Left ventricle myocardium inferior (tissue), 1 donor: ENCODE measurements around the gene LFNG. TPM values are rescaled to one million over a fixed set of nuclear protein-coding genes. Genes with fewer than 3 reads are reported as not detected.

Source experiments
- DNase-seq: peaks from one replicate; pipeline ENCODE4 v3.0.0-alpha.2; 2020
- H3K27ac ChIP-seq: fragments of 200-600 bp; replicated peaks from 2 replicates; pipeline ENCODE4 v1.8.0; 2021
- H3K27me3 ChIP-seq: fragments of 200-600 bp; 2 replicates; pipeline ENCODE4 v1.8.0; 2021; ENCODE audit warnings: low read depth
- H3K36me3 ChIP-seq: fragments of 200-600 bp; 2 replicates; pipeline ENCODE4 v1.8.0; 2021
- H3K4me1 ChIP-seq: fragments of 200-600 bp; 2 replicates; pipeline ENCODE4 v1.8.0; 2021
- H3K4me3 ChIP-seq: fragments of 200-600 bp; 2 replicates; pipeline ENCODE4 v1.8.0; 2021; ENCODE audit warnings: mild to moderate bottlenecking, moderate library complexity
- H3K9me3 ChIP-seq: fragments of 200-600 bp; replicated peaks from 2 replicates; pipeline ENCODE4 v1.8.0; 2021
- intact Hi-C: fragments of 100-400 bp; cut with micrococcal nuclease; formaldehyde crosslinking; loops from one replicate; pipeline ENCODE4 v1.11.0; 2022
- total RNA-seq: library from RNA; stranded (reverse); fragmentation: NEBNext Ultra II Directional; extraction: Animal tissue kit (Norgen Biotek cat#: 25700); gene quantifications from one replicate; pipeline ENCODE4 v1.2.1, GENCODE V29; 2021
- TF ChIP-seq, protein P1 (sequence below): fragments of 200-600 bp; IDR thresholded peaks from 2 replicates; pipeline ENCODE4 v1.8.0; 2021; ENCODE audit warnings: antibody characterized with exemption, mild to moderate bottlenecking, borderline replicate concordance
- donor health status: DM: no; HTN: yes; CAD: no; lungs with severe emphysema.

The LFNG gene
- total RNA-seq, 1 donor from 2014 or later: 5.2 TPM

DNA sequence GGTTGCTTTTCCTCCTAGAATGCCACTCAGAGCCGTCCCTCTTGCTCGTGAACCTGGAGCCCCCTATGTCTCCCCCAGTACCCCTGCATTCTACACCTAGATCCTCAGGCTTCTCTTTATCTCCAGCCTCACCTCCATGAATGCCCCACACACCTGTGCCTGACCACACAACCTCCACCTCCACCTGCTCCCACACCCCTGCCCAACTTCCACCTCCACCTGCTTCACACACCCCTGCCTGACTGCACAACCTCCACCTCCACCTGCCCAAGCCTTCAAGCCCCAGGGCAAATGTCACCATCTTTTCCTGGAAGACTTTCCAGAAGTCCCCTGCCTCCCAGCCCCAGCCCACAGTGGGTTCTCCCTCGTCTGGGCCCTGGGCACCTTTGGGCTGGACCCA lies 6.9 kb upstream of the LFNG start:
- intact Hi-C loops: no loop called here
- no peak for DNase-seq
- no peak overlapping the region for H3K4me3 ChIP-seq
- H3K4me1 ChIP-seq: peaks cover 52% of the 10 kb centered on the region
- H3K36me3 ChIP-seq: no peaks in the 10 kb centered on the region
- H3K9me3 ChIP-seq: no peaks in the 10 kb centered on the region
- H3K27ac ChIP-seq: no peak overlapping the region
- TF ChIP-seq, protein P1, sequence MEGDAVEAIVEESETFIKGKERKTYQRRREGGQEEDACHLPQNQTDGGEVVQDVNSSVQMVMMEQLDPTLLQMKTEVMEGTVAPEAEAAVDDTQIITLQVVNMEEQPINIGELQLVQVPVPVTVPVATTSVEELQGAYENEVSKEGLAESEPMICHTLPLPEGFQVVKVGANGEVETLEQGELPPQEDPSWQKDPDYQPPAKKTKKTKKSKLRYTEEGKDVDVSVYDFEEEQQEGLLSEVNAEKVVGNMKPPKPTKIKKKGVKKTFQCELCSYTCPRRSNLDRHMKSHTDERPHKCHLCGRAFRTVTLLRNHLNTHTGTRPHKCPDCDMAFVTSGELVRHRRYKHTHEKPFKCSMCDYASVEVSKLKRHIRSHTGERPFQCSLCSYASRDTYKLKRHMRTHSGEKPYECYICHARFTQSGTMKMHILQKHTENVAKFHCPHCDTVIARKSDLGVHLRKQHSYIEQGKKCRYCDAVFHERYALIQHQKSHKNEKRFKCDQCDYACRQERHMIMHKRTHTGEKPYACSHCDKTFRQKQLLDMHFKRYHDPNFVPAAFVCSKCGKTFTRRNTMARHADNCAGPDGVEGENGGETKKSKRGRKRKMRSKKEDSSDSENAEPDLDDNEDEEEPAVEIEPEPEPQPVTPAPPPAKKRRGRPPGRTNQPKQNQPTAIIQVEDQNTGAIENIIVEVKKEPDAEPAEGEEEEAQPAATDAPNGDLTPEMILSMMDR: no peak
- H3K27me3 ChIP-seq: no peaks in the 10 kb centered on the region

DNA sequence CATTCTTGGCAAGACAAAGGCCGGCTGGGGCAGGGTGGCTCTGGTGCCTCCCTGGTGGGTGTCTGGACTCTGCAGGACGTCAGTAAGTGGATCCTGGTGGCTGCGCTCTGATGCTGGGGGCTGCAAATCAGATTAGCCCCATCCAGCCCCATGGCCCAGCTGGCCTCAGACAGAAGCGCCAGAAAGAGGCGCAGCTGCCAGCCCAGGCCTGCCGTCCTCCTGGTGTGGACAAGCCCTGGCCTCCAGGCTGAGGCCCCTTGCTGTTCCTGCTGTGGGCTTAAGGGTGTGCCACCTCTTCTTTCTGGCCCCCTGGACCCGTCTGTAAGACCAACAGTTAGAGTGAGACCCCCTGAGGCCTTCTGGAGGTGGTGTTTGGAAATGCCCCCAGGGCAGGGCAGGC lies 5.9 kb upstream of the LFNG start:
- H3K9me3 ChIP-seq: no peaks in the 10 kb centered on the region
- H3K36me3 ChIP-seq: no peaks in the 10 kb centered on the region
- no peak for DNase-seq
- no peak overlapping the region for H3K27ac ChIP-seq
- H3K4me3 ChIP-seq: no peak overlapping the region
- H3K27me3 ChIP-seq: no peaks in the 10 kb centered on the region
- H3K4me1 ChIP-seq: peaks cover 50% of the 10 kb centered on the region
- intact Hi-C loops: no loop called here
- TF ChIP-seq, protein P1: no peak

DNA sequence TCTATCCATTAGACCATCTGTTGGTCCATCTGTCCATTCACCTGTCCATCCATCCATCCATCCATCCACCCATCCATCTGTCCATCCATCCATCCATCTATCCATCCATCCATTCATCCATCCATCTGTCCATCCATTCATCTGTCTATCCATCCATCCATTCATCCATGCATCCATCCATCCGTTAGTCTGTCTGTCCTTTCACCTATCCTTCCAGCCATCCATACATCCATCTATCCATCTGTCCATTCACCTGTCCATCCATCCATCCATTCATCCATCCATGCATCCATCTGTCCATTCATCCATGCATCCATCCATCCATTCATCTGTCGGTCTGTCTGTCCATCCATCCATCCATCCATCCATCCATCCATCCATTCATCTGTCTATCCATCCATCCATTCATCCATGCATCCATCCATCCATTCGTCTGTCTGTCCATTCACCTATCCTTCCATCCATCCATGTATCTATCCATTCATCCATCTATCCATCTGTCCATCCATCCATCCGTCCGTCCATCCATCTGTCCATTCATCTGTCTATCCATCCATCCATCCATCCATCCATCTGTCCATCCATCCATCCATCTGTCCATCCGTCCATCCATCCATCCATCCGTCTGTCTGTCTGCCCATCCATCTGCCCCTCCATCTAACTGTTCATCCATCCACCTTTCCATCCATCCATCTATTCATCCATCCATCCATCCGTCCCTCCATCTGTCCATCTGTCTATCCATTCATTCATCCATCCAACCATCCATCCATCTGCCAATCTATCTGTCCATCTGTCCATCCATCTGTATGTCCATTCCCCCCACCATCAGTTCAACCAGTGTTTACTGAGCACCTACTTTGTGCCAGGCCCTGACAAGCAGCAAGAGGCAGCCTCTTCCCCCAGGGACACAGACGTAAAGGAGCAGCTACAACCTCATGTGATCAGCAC lies 4.8 kb upstream of the LFNG start:
- H3K9me3 ChIP-seq: no peaks in the 10 kb centered on the region
- DNase-seq: no peak
- no peak overlapping the region for H3K4me3 ChIP-seq
- TF ChIP-seq, protein P1: no peak
- H3K4me1 ChIP-seq: peaks cover 46% of the 10 kb centered on the region
- no peaks in the 10 kb centered on the region for H3K36me3 ChIP-seq
- H3K27ac ChIP-seq: no peak overlapping the region
- no peaks in the 10 kb centered on the region for H3K27me3 ChIP-seq
- intact Hi-C loops: no loop called here

DNA sequence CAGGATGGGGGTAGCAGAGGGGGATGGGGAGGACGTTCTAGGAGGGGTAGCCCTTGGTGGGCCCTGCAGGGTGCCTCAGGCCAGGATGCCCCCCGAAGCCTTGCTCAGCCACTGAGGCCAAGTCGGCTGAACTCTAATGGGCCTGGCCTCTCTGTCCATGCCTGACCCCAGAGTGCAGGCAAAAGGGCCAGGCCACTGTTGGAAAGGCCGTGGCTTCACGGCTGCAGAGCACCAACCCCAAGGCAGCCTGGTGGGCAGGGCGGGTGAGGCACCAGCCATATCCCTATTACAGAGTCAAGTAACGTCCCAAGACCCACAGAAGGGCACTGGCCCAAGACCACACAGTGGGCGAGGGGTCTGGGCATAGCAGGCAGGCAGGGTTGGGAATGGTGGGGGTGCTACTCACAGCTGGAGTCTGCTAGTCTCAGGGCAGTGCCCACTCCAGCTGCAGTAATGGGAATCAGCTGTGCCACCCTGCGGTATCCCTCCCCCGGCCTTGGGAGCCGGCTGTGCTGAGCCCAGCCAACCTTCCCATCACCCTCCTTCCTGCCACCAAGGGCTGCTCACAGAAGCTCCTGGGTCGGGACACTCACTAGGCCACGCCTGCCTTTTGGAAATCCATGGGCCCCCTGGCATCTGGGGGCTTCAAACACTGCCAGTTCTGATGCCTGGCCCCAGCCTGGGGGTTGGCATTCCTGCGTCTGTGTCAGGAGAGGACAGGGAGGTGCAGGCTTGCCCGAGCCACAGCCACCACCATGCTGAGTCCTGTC lies 4.0 kb upstream of the LFNG start:
- no peaks in the 10 kb centered on the region for H3K36me3 ChIP-seq
- intact Hi-C loops: no loop called here
- TF ChIP-seq, protein P1: no peak
- H3K9me3 ChIP-seq: no peaks in the 10 kb centered on the region
- peaks cover 5% of the 10 kb centered on the region for H3K27me3 ChIP-seq
- DNase-seq: no peak
- H3K4me3 ChIP-seq: no peak overlapping the region
- H3K27ac ChIP-seq: no peak overlapping the region
- H3K4me1 ChIP-seq: peaks cover 44% of the 10 kb centered on the region

DNA sequence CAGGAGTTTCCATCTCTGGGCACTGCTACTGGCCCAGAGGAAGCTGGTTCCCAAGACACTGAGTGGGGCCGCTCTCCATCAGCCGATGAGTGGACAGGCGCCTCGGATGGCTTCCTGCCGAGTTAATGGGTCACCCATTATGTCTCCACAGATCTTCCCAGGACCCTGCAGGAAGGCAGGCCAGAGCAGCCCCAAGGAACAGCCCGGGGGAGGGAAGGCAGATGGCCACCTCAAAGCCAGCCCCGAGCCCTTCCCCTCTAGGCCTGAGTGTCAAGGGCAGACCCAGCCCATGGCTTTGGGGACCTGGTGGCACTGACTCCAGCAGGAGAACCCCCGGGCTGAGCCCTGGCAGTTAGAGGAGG lies 3.4 kb upstream of the LFNG start:
- TF ChIP-seq, protein P1: no peak
- H3K9me3 ChIP-seq: no peaks in the 10 kb centered on the region
- intact Hi-C loops: no loop called here
- H3K27ac ChIP-seq: no peak overlapping the region
- no peaks in the 10 kb centered on the region for H3K36me3 ChIP-seq
- no peak for DNase-seq
- peaks cover 11% of the 10 kb centered on the region for H3K27me3 ChIP-seq
- no peak overlapping the region for H3K4me3 ChIP-seq
- H3K4me1 ChIP-seq: peaks cover 44% of the 10 kb centered on the region
